Prostate gland (tissue), 2 donors: Measurements from ENCODE around the gene PANK2.

ENCODE experiments used
- POLR2A ChIP-seq: fragments of 450-650 bp; IDR thresholded peaks from one replicate; pipeline ENCODE4 v1.6.1; 2016; ENCODE audit warnings: antibody characterized with exemption, mild to moderate bottlenecking
- POLR2AphosphoS5 ChIP-seq: sonication (generic); formaldehyde crosslinking; IDR thresholded peaks from one replicate; pipeline ENCODE4 v1.6.1; 2017; ENCODE audit warnings: antibody characterized with exemption
- TF ChIP-seq, protein P1 (sequence below), 4 experiments: fragments of 200-600 bp in 2 of 4; fragments of 450-650 bp in 2 of 4; sonication (generic) in 2 of 4; IDR thresholded peaks; 1 replicate in 3 of 4; 2 replicates in 1 of 4; pipeline ENCODE4 v1.5.1; 2016 to 2019; ENCODE audit warnings: antibody characterized with exemption in 4 of 4, mild to moderate bottlenecking in 2 of 4, moderate library complexity in 2 of 4

DNA sequence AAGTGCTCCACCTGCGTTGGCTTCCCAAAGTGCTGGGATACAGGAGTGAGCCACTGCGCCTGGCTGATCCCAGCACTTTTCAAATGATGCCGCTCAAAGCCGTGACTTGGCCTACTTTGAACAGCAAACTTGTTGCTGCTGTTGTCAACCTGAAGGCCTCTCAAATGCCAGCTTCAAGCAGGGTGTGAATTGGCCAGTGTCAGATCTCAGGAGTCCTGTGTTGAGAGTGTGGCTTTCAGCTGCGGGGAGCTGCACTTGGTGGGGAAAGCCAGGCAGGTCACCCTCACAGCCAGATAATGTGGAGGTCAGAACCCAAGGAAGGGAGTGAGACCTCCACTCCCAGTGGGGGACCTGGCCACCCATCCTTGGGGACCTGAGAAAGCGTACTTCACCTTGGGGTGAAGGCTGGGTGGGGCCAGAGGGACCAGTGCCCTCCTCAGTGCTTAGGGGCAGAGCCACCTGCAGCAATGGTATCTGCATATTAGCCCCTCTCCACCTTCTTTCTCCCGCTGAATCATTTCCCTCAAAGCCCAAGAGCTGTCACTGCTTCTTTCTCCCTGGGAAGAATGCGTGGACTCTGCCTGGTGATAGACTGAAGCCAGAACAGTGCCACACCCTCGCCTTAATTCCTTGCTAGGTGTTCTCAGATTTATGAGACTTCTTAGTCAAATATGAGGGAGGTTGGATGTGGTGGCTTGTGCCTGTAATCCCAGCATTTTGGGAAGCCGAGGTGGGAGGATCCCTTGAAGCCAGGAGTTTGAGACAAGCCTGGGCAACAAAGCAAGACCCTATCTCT, 19.1 kb upstream of the PANK2 start:
- TF ChIP-seq, protein P1, sequence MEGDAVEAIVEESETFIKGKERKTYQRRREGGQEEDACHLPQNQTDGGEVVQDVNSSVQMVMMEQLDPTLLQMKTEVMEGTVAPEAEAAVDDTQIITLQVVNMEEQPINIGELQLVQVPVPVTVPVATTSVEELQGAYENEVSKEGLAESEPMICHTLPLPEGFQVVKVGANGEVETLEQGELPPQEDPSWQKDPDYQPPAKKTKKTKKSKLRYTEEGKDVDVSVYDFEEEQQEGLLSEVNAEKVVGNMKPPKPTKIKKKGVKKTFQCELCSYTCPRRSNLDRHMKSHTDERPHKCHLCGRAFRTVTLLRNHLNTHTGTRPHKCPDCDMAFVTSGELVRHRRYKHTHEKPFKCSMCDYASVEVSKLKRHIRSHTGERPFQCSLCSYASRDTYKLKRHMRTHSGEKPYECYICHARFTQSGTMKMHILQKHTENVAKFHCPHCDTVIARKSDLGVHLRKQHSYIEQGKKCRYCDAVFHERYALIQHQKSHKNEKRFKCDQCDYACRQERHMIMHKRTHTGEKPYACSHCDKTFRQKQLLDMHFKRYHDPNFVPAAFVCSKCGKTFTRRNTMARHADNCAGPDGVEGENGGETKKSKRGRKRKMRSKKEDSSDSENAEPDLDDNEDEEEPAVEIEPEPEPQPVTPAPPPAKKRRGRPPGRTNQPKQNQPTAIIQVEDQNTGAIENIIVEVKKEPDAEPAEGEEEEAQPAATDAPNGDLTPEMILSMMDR (IDR thresholded peaks at IDR 0.05), result no peak
- no peak for TF ChIP-seq POLR2A
- no peak for TF ChIP-seq POLR2AphosphoS5
